K562 (cell line): ENCODE results near the gene CDC45. TPM values are rescaled to one million over a fixed set of nuclear protein-coding genes. Genes with fewer than 3 reads are reported as not detected.
A peak's percentile ranks its signal among the peaks of the same experiment; 100 is the strongest.

Experiments used
- ARHGAP35 ChIP-seq: fragments of 450-650 bp; IDR thresholded peaks from 2 replicates; pipeline ENCODE4 v1.6.1; 2018; ENCODE audit not compliant: partially characterized antibody
- BCLAF1 ChIP-seq, 2 experiments: fragments of 450-650 bp in 1 of 2; IDR thresholded peaks; 2 replicates each; pipeline ENCODE4 v1.6.1; 2011 to 2017; ENCODE audit warnings: low read depth in 2 of 2, antibody characterized with exemption in 1 of 2, borderline replicate concordance in 1 of 2, low read length in 1 of 2, mild to moderate bottlenecking in 1 of 2, mixed read lengths in 1 of 2; ENCODE audit not compliant: control insufficient read depth in 1 of 2
- BCOR ChIP-seq: fragments of 450-650 bp; IDR thresholded peaks from 2 replicates; pipeline ENCODE4 v1.6.1; 2016
- E2F6 ChIP-seq, 2 experiments: IDR thresholded peaks; 2 replicates each; pipeline ENCODE4 v1.6.1; 2011; ENCODE audit warnings: borderline replicate concordance in 1 of 2, control low read depth in 1 of 2, low read depth in 1 of 2, low read length in 1 of 2, mild to moderate bottlenecking in 1 of 2, mixed read lengths in 1 of 2, moderate library complexity in 1 of 2; ENCODE audit not compliant: insufficient read depth in 1 of 2, insufficient read length in 1 of 2, poor library complexity in 1 of 2, severe bottlenecking in 1 of 2; ENCODE audit errors: extremely low read depth in 1 of 2
- ELK1 ChIP-seq: sonication (generic); formaldehyde crosslinking; IDR thresholded peaks from 2 replicates; pipeline ENCODE4 v1.8.1; 2022; ENCODE audit warnings: missing genetic modification reagents
- HMG20A ChIP-seq: fragments of 450-650 bp; formaldehyde crosslinking; conservative IDR thresholded peaks from 2 replicates; pipeline ENCODE4 v1.4.0; 2020; ENCODE audit warnings: mild to moderate bottlenecking, mixed read lengths
- LEF1 ChIP-seq: fragments of 450-650 bp; IDR thresholded peaks from 2 replicates; pipeline ENCODE4 v1.6.1; 2016; ENCODE audit warnings: mild to moderate bottlenecking
- SIN3B ChIP-seq: fragments of 450-650 bp; IDR thresholded peaks from 2 replicates; pipeline ENCODE4 v1.6.1; 2017; ENCODE audit warnings: low read depth, mild to moderate bottlenecking, moderate library complexity
- SIX5 ChIP-seq, 2 experiments: IDR thresholded peaks; 2 replicates each; pipeline ENCODE4 v1.6.1; 2011; ENCODE audit warnings: low read length in 2 of 2, borderline replicate concordance in 1 of 2, low read depth in 1 of 2, mild to moderate bottlenecking in 1 of 2, moderate library complexity in 1 of 2; ENCODE audit not compliant: insufficient read depth in 1 of 2
- SMAD4 ChIP-seq: fragments of 250-450 bp; sonication (Bioruptor Pico); conservative IDR thresholded peaks from 2 replicates; pipeline ENCODE4 v1.8.0; 2021; ENCODE audit warnings: inconsistent platforms, mild to moderate bottlenecking, moderate library complexity
- SMARCA4 ChIP-seq: fragments of 450-650 bp; IDR thresholded peaks from 2 replicates; pipeline ENCODE4 v1.6.1; 2016
- USF1 ChIP-seq: sonication (generic); formaldehyde crosslinking; IDR thresholded peaks from 2 replicates; pipeline ENCODE4 v1.9.0; 2022; ENCODE audit warnings: mild to moderate bottlenecking, missing genetic modification reagents
- YY1 ChIP-seq, 3 experiments: IDR thresholded peaks; 2 replicates each; pipeline ENCODE4 v1.6.1; 2011; ENCODE audit warnings: low read length in 2 of 3, mild to moderate bottlenecking in 2 of 3, moderate library complexity in 2 of 3, borderline replicate concordance in 1 of 3, control low read depth in 1 of 3, low read depth in 1 of 3; ENCODE audit not compliant: insufficient read depth in 3 of 3, insufficient replicate concordance in 2 of 3, control insufficient read depth in 1 of 3, insufficient read length in 1 of 3; ENCODE audit errors: extremely low read depth in 1 of 3
- ZBTB1 ChIP-seq: sonication (generic); formaldehyde crosslinking; IDR thresholded peaks from 2 replicates; pipeline ENCODE4 v1.8.1; 2023; ENCODE audit warnings: missing genetic modification reagents, low read depth, mild to moderate bottlenecking, borderline replicate concordance
- ZNF165 ChIP-seq: fragments of 250-450 bp; sonication (Bioruptor Pico); IDR thresholded peaks from 2 replicates; pipeline ENCODE4 v1.4.0; 2020; ENCODE audit warnings: borderline replicate concordance
- ZNF174 ChIP-seq: fragments of 250-450 bp; sonication (Bioruptor Pico); IDR thresholded peaks from 2 replicates; pipeline ENCODE4 v1.4.0; 2020; ENCODE audit warnings: mild to moderate bottlenecking
- ZNF197 ChIP-seq: fragments of 200-800 bp; sonication (Bioruptor generic); IDR thresholded peaks from 2 replicates; pipeline ENCODE4 v1.6.1; 2016; ENCODE audit warnings: low read depth, missing genetic modification characterization, missing compliant biosample characterization
- ZNF589 ChIP-seq: fragments of 200-800 bp; sonication (Bioruptor generic); IDR thresholded peaks from 2 replicates; pipeline ENCODE4 v1.6.1; 2016; ENCODE audit warnings: low read depth, missing genetic modification characterization, missing compliant biosample characterization
- ZNF785 ChIP-seq: fragments of 250-450 bp; sonication (Bioruptor Pico); IDR thresholded peaks from 2 replicates; pipeline ENCODE4 v1.4.0; 2020; ENCODE audit warnings: mild to moderate bottlenecking
- ZSCAN32 ChIP-seq: fragments of 450-650 bp; formaldehyde crosslinking; IDR thresholded peaks from 2 replicates; pipeline ENCODE4 v1.4.0; 2020; ENCODE audit warnings: mild to moderate bottlenecking, moderate library complexity
- polyA plus RNA-seq, 8 experiments: library from polyadenylated mRNA; depleted of rRNA in 4 of 8; stranded (reverse) in 5 of 8; unstranded in 3 of 8; fragments of >200 nt; fragmentation: Nextera tagmentation in 2 of 8; fragmentation: Illumina TruSeq in 1 of 8; extraction: Ambion mirVana in 2 of 8; extraction: Trizol in 1 of 8; gene quantifications; 2 replicates each; pipeline versions ENCODE4 v1.2.1 to v1.2.3, GENCODE V29; 2011 to 2014; ENCODE audit warnings: inconsistent platforms in 1 of 8, missing spikeins in 1 of 8
- total RNA-seq, 7 experiments: library from RNA; depleted of rRNA in 6 of 7; stranded (reverse); fragments of >200 nt in 6 of 7; fragmentation: Illumina TruSeq in 2 of 7; extraction: Trizol in 2 of 7; gene quantifications; 2 replicates each; pipeline versions ENCODE4 v1.2.1 to v1.2.3, GENCODE V29; 2011 to 2021; ENCODE audit warnings: low replicate concordance in 1 of 7
- TF ChIP-seq, protein P1 (sequence below): sonication (generic); formaldehyde crosslinking; IDR thresholded peaks from 2 replicates; pipeline ENCODE4 v1.8.0; 2022; ENCODE audit warnings: missing genetic modification reagents, mild to moderate bottlenecking, borderline replicate concordance

CDC45 gene
- total and polyA plus RNA-seq, 9 of the 15 experiments (the other 6 are each of a cell fraction or from before 2014, with no cell fraction given) = 251 to 580 (median 410) TPM

DNA sequence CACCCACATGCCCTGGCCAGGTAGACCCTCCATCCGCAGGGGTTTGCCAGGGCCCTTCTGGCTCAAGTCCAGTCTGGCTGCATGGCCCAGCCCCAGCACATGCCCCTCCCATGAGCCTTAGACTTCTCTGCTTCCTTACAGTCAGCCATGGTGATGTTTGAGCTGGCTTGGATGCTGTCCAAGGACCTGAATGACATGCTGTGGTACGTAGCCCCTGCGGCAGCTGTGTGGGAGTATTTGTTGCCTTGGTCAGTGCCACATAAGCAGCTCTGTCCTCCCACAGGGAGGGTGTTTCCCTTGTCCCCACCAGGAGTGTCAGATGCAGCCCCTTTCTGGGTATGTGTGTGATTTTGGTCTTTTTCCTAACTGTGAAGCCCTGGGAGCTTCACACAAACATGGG, 17.5 kb downstream of the CDC45 start (continued):
- TF ChIP-seq BCLAF1 (IDR thresholded peaks at IDR 0.05; ENCODE audit: borderline replicate concordance in 1 of 2, control insufficient read depth in 1 of 2, low read depth in 2 of 2, low read length in 1 of 2) = no peak
- TF ChIP-seq SMAD4 (CRISPR knock-in tag) = no peak
- no peak for TF ChIP-seq ZNF174 (CRISPR knock-in tag)
- TF ChIP-seq ZNF197 = no peak
- no peak for TF ChIP-seq SIN3B
- TF ChIP-seq ZBTB1 = no peak
- TF ChIP-seq LEF1 = no peak
- no peak for TF ChIP-seq ZSCAN32 (CRISPR knock-in tag)
- TF ChIP-seq USF1 (CRISPR knock-in tag) = no peak
- TF ChIP-seq SMARCA4 = no peak
- TF ChIP-seq E2F6 (IDR thresholded peaks at IDR 0.05; ENCODE audit: borderline replicate concordance in 1 of 2, extremely low read depth in 1 of 2, insufficient read depth in 1 of 2, insufficient read length in 1 of 2, low read depth in 1 of 2, low read length in 1 of 2, poor library complexity in 1 of 2, severe bottlenecking in 1 of 2) = no peak
- 0 out of 4 replicates have a peak, but pooled peaks of 1 of the 2 experiments have one; percentile 14 for TF ChIP-seq SIX5 (IDR thresholded peaks at IDR 0.05; ENCODE audit: borderline replicate concordance in 1 of 2, insufficient read depth in 1 of 2, low read depth in 1 of 2, low read length in 2 of 2)
- TF ChIP-seq BCOR = no peak
- TF ChIP-seq, protein P1, sequence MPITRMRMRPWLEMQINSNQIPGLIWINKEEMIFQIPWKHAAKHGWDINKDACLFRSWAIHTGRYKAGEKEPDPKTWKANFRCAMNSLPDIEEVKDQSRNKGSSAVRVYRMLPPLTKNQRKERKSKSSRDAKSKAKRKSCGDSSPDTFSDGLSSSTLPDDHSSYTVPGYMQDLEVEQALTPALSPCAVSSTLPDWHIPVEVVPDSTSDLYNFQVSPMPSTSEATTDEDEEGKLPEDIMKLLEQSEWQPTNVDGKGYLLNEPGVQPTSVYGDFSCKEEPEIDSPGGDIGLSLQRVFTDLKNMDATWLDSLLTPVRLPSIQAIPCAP (CRISPR knock-in tag) = no peak
- no peak for TF ChIP-seq ZNF589 (CRISPR knock-in tag)
- TF ChIP-seq YY1 (IDR thresholded peaks at IDR 0.05; ENCODE audit: borderline replicate concordance in 1 of 3, control insufficient read depth in 1 of 3, extremely low read depth in 1 of 3, insufficient read depth in 3 of 3, insufficient read length in 1 of 3, insufficient replicate concordance in 2 of 3, low read depth in 1 of 3, low read length in 2 of 3) = peak in 1 of 3 experiments; percentile 15
- no peak for TF ChIP-seq ELK1 (CRISPR knock-in tag)
- no peak for TF ChIP-seq HMG20A (CRISPR knock-in tag)
- TF ChIP-seq ARHGAP35 = no peak
- peak; percentile 65; the same call in 1 of the 2 replicates for TF ChIP-seq ZNF165 (CRISPR knock-in tag)
- TF ChIP-seq ZNF785 = no peak
